GM21723 (cell line): ENCODE data around the gene CPA5.

Source experiments
- ATAC-seq: cut with Tn5 transposase; IDR thresholded peaks from one replicate; pipeline ENCODE4 v1.9.1; 2021; ENCODE audit warnings: mild to moderate bottlenecking, moderate library complexity; ENCODE audit not compliant: unreplicated experiment

Gene CPA5

GRCh38 chr7:130332259-130333053, 12.2 kb upstream of the CPA5 start:
- ATAC-seq = no peak

- no peak for ATAC-seq
Observed at GRCh38 chr7:130333832-130334231, 10.8 kb upstream of the CPA5 start.

GRCh38 chr7:130334274-130334673, 10.3 kb upstream of the CPA5 start:
- ATAC-seq = no peak

GRCh38 chr7:130337410-130337971, 7.1 kb upstream of the CPA5 start:
- no peak for ATAC-seq

GRCh38 chr7:130338233-130338632, 6.4 kb upstream of the CPA5 start:
- no peak for ATAC-seq

GRCh38 chr7:130341882-130342281, 2.7 kb upstream of the CPA5 start:
- ATAC-seq = no peak

- no peak for ATAC-seq
Observed at GRCh38 chr7:130342701-130343380, 1.8 kb upstream of the CPA5 start.

- no peak for ATAC-seq
Observed at GRCh38 chr7:130345136-130345535, 520 bp downstream of the CPA5 start.

GRCh38 chr7:130345725-130346124, 1.1 kb downstream of the CPA5 start:
- ATAC-seq = no peak

- no peak for ATAC-seq
Observed at GRCh38 chr7:130346177-130346905, 1.7 kb downstream of the CPA5 start.

GRCh38 chr7:130346941-130347340, 2.3 kb downstream of the CPA5 start:
- no peak for ATAC-seq

- ATAC-seq = no peak
Observed at GRCh38 chr7:130349911-130350782, 5.5 kb downstream of the CPA5 start.

- no peak for ATAC-seq
Observed at GRCh38 chr7:130350945-130351790, 6.6 kb downstream of the CPA5 start.

- no peak for ATAC-seq
Observed at GRCh38 chr7:130351791-130352090, 7.1 kb downstream of the CPA5 start.

GRCh38 chr7:130352194-130353074, 7.8 kb downstream of the CPA5 start:
- ATAC-seq = no peak

- ATAC-seq = no peak
Observed at GRCh38 chr7:130353196-130353595, 8.6 kb downstream of the CPA5 start.

- ATAC-seq = no peak
Observed at GRCh38 chr7:130356121-130356875, 11.7 kb downstream of the CPA5 start.
